B cell (primary cell): Measurements from ENCODE around the gene SEMA3E.

Experiments used
- EZH2 ChIP-seq: IDR thresholded peaks from 2 replicates; pipeline ENCODE4 v1.6.1; 2012; ENCODE audit warnings: borderline replicate concordance, low read depth, mild to moderate bottlenecking, moderate library complexity, low read length; ENCODE audit not compliant: insufficient read depth, poor library complexity, severe bottlenecking
- TF ChIP-seq, protein P1 (sequence below): fragments of 200-600 bp; IDR thresholded peaks from one replicate; pipeline ENCODE4 v1.8.0; 2022; ENCODE audit warnings: antibody characterized with exemption, mild to moderate bottlenecking

GRCh38 chr7:83586281-83586680 is 62.7 kb downstream of the SEMA3E start:
- TF ChIP-seq, protein P1, sequence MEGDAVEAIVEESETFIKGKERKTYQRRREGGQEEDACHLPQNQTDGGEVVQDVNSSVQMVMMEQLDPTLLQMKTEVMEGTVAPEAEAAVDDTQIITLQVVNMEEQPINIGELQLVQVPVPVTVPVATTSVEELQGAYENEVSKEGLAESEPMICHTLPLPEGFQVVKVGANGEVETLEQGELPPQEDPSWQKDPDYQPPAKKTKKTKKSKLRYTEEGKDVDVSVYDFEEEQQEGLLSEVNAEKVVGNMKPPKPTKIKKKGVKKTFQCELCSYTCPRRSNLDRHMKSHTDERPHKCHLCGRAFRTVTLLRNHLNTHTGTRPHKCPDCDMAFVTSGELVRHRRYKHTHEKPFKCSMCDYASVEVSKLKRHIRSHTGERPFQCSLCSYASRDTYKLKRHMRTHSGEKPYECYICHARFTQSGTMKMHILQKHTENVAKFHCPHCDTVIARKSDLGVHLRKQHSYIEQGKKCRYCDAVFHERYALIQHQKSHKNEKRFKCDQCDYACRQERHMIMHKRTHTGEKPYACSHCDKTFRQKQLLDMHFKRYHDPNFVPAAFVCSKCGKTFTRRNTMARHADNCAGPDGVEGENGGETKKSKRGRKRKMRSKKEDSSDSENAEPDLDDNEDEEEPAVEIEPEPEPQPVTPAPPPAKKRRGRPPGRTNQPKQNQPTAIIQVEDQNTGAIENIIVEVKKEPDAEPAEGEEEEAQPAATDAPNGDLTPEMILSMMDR, result no peak
- no peak for TF ChIP-seq EZH2
